GM18507 (cell line): ENCODE data around the gene MRI1.

Experiments
- DNase-seq: peaks from one replicate; pipeline ENCODE4 v3.0.0; 2011; ENCODE audit warnings: low read depth; ENCODE audit not compliant: insufficient read length; ENCODE audit errors: extremely low spot score
- FAIRE-seq: peaks from 2 replicates; lab custom pipeline; 2011; peaks lifted over from hg19 to GRCh38; lab: Jason Lieb, UNC

Gene MRI1

DNA sequence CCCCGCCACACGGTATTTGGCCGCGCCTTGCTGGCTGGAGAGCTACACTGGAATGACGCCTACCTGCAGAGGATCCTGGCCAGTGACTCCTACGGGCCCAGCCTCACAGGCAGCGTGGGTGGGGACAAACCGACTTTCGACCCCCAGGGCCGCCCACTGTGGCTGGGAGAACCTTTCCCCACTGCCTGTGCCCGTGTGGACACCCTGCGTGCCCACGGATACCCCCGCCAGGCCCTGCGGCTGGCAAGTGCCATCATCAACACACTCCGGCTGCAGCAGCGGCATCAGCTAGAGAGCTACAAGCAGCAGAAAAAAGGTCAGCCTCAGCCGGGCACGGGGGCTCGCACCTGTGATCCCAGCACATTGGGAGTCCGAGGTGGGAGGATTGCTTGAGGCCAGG lies 50.2 kb downstream of the MRI1 start:
- no peak for DNase-seq
- no peak for FAIRE-seq

- FAIRE-seq (no peak), DNase-seq (no peak)
Observed at GRCh38 chr19:13817018-13817614, 52.8 kb downstream of the MRI1 start.

- DNase-seq = no peak
- FAIRE-seq = no peak
Observed at GRCh38 chr19:13817615-13818371, 53.5 kb downstream of the MRI1 start.

- no peak for DNase-seq
- no peak for FAIRE-seq
Observed at GRCh38 chr19:13819238-13819637, 54.9 kb downstream of the MRI1 start.

DNA sequence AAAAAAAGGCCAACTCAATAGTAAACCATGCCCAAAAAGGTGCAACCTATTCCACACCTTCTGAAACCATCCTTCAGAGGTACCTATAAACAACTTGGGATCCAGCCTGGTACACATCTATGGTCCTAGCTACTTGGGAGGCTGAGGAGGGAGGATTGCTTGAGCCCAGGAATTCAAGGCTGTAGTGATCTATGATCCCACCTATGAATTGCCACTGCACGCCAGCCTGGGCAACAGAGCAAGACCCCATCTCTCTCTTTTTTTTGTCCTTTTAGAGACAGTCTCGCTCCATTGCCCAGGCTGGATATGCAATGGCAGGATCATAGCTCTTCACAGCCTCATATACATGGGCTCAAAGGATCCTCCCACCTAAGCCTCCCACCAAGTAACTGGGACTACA lies 57.0 kb downstream of the MRI1 start:
- FAIRE-seq = no peak
- DNase-seq = no peak

GRCh38 chr19:13823256-13823655 lies 58.9 kb downstream of the MRI1 start:
- FAIRE-seq = no peak
- no peak for DNase-seq
